GM10266 (cell line): Measurements from ENCODE around the gene ATXN7L1.

Source experiments
- DNase-seq: peaks from one replicate; pipeline ENCODE4 v3.0.0; 2012; ENCODE audit errors: extremely low spot score
- TF ChIP-seq, protein P1 (sequence below): IDR thresholded peaks from 2 replicates; pipeline ENCODE4 v1.5.1; 2012; ENCODE audit warnings: mild to moderate bottlenecking, low read depth; ENCODE audit not compliant: control insufficient read depth, insufficient read depth; ENCODE audit errors: missing control alignments

ATXN7L1 gene

DNA sequence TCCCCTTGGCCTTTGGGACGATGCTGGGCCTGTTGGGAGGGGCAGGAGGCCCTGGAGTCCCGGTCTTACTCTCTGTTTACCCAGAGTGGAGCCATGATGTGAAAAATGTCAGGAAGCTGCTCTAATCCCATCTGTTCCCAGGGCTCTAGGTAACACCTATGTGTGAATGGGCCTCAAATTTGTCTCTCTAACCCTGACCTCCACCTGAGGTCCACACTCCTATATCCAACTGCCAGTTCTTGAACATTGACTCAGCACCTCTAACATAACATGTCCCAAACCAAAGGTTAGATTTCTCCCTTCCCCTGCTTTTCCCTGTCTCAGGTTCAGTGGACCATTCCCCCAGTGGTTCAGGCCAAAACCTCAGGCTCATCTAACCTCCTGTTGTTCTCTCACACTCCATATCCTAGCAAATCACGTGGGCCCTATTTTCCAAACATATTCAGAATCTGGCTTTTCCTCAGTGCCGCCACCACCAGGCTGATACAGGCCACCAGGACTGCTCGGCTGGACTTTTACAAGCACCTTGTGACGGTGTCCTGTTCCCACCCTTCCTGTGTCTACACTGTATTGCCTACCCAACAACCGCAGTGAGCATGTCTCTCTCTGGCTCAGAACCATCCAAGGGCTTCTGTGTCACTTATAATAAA, 130.6 kb downstream of the ATXN7L1 start:
- no peak for DNase-seq
- TF ChIP-seq, protein P1, sequence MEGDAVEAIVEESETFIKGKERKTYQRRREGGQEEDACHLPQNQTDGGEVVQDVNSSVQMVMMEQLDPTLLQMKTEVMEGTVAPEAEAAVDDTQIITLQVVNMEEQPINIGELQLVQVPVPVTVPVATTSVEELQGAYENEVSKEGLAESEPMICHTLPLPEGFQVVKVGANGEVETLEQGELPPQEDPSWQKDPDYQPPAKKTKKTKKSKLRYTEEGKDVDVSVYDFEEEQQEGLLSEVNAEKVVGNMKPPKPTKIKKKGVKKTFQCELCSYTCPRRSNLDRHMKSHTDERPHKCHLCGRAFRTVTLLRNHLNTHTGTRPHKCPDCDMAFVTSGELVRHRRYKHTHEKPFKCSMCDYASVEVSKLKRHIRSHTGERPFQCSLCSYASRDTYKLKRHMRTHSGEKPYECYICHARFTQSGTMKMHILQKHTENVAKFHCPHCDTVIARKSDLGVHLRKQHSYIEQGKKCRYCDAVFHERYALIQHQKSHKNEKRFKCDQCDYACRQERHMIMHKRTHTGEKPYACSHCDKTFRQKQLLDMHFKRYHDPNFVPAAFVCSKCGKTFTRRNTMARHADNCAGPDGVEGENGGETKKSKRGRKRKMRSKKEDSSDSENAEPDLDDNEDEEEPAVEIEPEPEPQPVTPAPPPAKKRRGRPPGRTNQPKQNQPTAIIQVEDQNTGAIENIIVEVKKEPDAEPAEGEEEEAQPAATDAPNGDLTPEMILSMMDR: no peak

DNA sequence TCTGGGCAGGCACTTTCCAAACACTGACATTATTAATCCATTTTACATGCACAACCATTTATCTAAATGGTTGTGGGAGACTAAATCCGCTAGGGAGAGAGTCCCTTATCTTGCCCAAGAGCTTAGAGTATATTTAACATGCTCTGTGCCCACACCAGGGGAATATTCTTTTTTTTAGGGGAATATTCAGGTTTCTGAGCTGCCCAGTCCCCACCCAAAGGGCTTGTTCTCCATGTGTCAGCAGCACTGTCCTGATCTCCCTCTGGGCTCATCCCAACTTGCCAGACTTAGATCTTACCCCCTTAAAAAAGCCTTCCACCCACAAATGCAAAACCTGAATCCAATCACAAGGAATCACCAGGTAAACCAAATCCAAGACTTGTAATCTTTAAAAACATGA, 132.1 kb downstream of the ATXN7L1 start:
- no peak for DNase-seq
- TF ChIP-seq, protein P1: no peak

DNA sequence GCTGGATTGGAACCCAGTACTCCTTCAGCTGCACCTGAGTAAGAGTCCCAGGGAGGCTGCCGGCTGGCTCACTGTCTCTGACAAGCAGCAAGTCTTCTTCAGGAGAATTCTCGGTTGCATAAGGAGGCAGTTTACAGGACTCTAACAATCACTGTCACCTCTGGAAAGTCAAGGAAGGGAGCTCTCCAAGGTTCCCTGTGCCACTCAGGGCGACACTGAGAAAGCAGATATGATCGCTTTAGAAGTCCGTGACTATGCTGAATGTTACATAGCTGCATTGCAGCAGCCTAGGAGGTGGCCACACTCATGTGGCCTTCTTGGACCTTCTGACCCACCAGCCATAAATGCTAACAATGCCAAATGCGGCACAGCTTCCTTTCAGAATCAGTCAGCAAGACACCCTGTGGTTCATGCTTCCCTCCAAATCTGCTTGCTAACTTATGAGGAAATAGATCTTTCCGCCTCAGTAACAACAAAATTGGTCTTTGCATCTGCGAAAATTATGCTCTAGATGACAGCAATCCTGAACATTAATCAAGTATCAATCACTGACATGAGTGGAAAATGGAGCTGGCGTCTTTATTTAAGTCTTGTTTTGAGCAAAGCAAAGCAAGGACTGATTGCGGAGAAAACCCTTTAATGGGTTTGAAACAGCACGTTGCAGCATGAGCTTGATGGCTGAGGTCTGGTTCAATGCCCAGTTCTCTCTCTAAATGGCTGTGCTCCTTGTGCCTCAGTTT, 132.9 kb downstream of the ATXN7L1 start:
- no peak for DNase-seq
- TF ChIP-seq, protein P1: no peak

DNA sequence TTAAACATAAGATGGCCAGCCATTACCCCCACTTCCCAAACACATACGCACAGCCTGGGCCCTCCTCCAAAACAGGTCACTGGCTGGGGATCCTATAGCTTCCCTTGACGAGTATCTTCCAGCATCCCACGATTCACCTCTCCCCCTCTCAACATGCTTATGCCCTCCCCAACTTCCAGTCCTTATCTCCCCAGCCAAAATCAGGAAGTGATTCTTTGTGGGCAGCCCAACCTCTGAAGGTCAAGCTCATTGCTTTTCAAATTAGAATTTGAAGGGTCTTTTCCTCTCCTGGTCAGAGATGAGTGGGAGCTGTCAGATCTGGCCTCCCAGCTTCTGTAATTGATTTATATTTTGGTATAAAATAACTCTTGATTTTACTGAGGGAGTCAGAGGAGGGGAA, 133.6 kb downstream of the ATXN7L1 start:
- DNase-seq: no peak
- TF ChIP-seq, protein P1: no peak

DNA sequence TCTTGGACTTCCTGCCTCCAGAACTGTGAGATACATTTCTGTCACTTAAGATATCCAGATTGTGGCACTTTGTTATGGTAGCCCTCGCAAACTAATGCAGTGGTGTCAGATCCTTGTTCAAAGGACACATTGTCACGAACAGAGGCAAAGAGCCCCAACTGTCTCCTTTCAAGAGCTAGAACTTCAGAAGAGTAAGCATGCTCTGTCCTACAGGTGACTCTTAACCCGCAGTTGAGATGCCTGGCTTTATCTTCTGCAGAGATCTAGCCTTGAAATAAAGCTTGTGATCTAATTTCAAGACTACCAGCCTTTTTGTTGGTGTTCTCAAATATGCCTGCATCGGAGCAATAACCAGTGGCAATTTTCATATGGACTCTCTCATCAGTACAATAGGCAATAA, 134.4 kb downstream of the ATXN7L1 start:
- TF ChIP-seq, protein P1: no peak
- no peak for DNase-seq

DNA sequence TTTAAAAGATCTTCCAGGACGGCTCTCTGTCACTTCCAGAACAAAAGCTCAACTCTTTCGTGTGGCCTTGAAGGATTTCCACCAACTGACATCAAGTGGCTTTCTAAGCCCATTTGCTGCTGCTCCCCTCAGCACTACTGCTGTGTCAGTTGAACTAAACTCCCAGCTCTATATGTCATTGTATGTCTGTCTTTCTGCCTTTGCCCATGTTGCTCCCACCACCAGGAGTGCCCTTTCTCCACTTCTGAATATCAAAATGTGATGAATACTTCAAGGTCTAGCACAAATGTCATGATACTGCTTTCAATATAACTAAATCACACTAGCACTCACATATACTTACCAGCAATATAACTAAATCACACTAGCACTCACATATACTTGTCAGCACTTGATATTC, 138.3 kb downstream of the ATXN7L1 start:
- DNase-seq: no peak
- TF ChIP-seq, protein P1: no peak

DNA sequence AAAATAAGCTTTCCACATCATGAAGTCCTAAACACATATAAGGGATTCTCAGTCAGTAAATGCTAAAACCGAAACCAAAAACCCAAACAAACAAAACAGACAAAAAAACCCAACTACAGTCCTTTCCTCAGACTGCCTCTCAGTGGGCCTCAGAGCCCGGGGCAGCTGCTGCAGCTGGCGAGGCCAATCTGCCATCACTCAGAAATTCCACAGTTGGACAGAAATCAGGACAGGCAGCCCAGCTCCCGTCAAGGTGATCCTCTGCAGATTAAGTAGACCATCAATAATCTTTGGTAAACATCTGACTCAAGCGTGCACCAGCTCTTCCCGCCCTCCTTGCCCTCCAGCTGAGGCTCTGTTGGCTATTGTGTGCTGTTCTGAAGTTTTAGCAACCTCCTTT, 142.2 kb downstream of the ATXN7L1 start:
- TF ChIP-seq, protein P1: no peak
- DNase-seq: no peak
